HUDEP-2 (cell line): ENCODE results near the gene TLE2.

Experiments used
- DNase-seq, 76 experiments: peaks; one replicate each; lab custom pipeline; 2025; ENCODE audit not compliant: unreplicated experiment in 76 of 76; lab: John Stamatoyannopoulos, UW

Gene TLE2

GRCh38 chr19:3038214-3038613, 9.1 kb upstream of the TLE2 start:
- DNase-seq, result no peak

- peak in 1 of 76 experiments; percentile 16 for DNase-seq
Observed at GRCh38 chr19:3036977-3037544, 8.0 kb upstream of the TLE2 start.

DNA sequence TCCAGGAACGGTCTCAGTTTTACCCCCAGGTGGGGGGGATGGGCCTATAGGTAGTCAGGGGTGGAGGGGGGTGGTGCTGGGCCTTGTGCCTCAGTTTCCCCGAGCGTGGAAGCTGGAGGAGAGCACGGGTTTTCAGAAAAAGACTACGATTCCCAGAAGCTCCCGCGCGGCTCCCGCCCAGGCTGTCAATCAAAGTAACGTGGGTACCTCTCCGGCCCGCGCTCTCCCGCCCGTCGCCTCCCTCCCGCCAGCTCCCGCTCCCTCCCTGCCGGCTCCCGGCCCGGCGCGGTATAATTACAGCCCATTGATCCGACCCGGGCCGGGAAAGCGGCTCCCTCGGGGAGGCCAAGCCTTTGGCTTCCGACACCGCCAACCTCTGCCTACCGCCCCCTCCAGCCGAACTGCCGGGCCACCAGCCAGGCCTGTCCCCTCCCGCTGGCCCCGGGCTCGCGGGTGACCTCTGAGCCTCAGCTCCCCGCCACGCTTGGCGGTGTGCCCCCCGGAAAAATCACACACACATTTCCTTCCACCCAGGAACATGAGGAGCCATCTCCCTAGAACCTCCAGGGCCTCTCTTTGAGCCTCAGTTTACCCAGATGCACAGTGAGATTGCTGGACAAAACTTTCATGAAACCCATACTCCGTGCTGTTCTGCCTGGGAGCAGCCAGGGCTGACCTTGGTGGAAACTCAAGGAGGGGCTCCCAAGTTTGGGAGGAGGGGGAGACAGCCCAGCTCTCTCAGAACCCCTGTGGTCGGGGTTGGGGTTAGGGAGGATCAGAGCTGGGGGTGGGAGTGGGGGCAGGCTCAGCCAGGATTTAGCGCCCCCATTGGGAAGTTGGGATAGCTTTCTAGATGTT, 7.3 kb upstream of the TLE2 start:
- DNase-seq, result peak in 74 of 76 experiments; percentile 35 to 98 (median 89)

- DNase-seq, result peak; percentile 92 to 100 (median 99)
Observed at GRCh38 chr19:3035542-3036118, 6.5 kb upstream of the TLE2 start.

DNA sequence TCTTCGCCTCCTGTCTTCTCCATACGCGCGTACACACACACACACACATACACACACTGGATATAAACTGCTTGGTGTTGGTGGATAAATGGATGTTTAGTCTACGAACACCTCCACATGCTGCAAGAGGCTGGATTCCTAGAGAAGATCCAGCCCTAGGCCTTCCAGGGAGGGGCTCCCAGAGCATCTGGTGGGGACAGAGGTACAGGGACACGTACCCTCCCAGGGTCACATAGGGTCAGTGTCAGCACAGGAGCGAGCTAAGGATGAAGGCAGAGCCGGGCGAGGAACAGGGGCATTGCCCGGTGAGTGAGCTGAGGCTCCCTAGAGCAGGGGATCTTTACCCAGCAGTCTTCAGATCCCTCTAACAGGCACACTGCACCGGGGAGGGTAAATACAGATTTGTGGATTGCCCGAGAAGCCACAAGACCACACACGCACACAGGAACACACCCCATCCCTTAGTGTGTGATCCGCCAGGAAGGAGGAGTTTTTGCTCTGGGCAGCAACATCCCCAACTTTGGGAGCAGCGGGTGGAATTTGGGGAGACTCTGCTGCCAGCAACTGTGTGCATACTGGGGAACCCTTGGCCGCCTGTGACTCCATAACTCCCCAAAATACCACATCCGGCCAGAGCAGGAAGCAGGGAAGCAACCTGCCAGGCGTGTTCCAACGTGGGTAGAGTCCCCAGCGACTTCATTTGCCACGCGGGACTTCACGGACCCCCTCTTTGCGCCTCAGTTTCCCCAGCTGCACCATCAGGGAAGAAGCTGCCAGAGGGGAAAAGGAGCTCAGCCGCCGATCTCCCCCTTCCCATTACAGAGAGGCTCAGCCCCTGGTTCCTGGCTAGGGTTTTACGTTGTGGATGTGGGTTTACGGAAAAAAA, 5.8 kb upstream of the TLE2 start:
- DNase-seq, result peak in 16 of 76 experiments; percentile 16 to 50 (median 30)

DNA sequence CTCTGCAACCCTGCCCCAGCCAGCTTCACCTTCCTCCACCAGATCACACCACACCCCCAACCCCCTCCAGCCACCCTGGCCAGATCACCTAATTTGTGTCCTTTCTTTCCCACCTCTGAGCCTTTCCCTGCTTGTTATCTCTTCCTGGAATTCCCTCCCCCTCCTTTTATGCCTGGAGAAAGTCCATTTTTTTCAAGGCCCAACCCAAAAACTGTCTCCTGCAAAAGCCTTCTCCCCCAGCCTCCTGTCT, 5.3 kb upstream of the TLE2 start:
- DNase-seq, result no peak

GRCh38 chr19:3033595-3034405, 4.7 kb upstream of the TLE2 start:
- no peak for DNase-seq

- DNase-seq, result no peak
Observed at GRCh38 chr19:3031607-3031867, 2.5 kb upstream of the TLE2 start.

GRCh38 chr19:3028305-3029064, 595 bp downstream of the TLE2 start:
- no peak for DNase-seq

- DNase-seq, result no peak
Observed at GRCh38 chr19:3027981-3028304, 1.1 kb downstream of the TLE2 start.

- no peak for DNase-seq
Observed at GRCh38 chr19:3027292-3027691, 1.8 kb downstream of the TLE2 start.

- no peak for DNase-seq
Observed at GRCh38 chr19:3026768-3027167, 2.3 kb downstream of the TLE2 start.

DNA sequence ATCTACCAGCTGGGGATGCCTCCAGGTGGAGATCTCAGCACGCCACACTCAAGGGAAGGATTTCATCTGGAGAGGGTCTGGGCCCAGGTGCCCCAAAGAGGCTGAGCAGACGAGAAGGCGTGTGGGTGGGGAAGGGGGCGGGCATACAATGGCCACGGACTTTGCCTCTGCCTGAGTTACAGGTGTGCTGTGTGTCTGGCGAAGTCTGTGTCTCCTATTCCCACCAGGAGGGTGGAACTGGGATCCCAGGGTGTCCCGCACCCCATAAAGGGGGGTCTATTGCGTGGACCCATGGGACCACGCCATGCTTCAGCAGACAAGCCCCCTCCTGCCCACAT, 3.6 kb downstream of the TLE2 start:
- no peak for DNase-seq

GRCh38 chr19:3024870-3025548, 4.1 kb downstream of the TLE2 start:
- no peak for DNase-seq

- no peak for DNase-seq
Observed at GRCh38 chr19:3024509-3024869, 4.6 kb downstream of the TLE2 start.

DNA sequence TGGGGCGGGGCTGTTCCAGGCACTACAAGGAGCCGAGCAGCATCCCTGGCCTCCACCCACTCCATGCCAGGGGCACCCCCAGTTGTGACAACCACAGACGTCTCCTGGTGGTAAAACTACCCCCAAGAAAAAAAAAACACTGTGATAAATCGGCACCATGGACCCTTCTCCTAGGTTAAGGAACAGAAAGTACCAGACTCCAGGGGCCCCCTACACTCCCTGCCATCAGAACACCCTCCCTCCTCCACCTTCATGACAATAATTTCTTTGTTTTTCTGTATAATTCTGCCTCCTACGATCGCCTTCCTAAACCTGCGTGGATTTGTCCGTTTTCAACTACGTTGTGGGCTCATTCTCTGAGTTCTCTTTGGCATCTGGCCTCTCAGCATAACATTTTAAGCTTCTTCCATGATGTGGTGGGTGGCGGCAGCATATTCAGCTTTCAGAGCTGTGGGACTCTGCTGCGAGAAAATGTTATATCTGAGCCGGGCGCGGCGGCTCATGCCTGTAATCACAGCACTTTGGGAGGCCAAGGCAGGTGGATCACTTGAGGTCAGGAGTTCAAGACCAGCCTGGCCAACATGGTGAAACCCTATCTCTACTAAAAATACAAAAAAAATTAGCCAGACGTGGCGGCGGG, 8.6 kb downstream of the TLE2 start:
- DNase-seq, result no peak

DNA sequence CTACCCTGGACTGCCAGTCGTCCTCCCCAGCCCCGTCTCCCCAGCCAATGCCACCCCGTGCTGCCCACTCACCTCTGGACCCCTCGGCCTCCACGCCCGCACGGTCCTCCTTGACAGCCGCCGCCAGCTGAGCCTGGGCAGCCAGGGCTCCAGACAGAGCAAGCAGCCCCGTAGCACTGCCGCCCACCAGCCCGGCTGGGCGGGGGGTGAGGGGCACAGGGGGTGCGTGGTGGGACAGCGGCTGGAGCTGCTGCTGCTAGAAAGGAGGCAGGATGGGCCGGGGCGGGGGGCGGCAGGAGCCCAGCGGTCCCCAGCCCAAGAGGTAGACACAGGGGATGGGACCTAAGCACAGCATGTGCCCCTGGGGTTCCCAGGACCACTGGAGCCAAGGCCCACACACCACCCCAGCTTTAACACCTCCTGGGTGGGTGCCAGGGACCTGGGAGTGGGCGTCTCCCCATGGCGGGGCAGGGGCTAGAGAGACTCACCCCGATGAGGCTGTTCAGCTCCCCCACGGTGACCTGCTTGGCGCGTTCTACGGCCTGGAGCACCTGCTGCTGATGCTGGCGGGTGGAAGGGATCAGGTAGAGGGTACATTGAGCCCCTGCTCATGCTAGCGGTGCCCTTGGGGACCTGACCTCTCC, 9.7 kb downstream of the TLE2 start:
- DNase-seq, result no peak

GRCh38 chr19:3017923-3018322, 11.2 kb downstream of the TLE2 start:
- DNase-seq, result no peak
